Measurements from ENCODE around the gene FUBP1. TPM values are rescaled to one million over a fixed set of nuclear protein-coding genes. Genes with fewer than 3 reads are reported as not detected.
A peak's percentile ranks its signal among the peaks of the same experiment; 100 is the strongest.

FUBP1 gene
- total RNA-seq, 4 donors from 2014 or later, result 48.2 to 86.8 (median 51.1) TPM

GRCh38 chr1:77975907-77976306 lies 3.0 kb downstream of the FUBP1 start:
- Histone ChIP-seq H3K27ac (replicated peaks in 1 of 4) (peak overlapping the region; percentile 89 to 97 (median 95)), H3K9me3 (no peaks in the 10 kb centered on the region), H3K4me3 (peak overlapping the region; percentile 63 to 85 (median 71)), H3K27me3 (no peaks in the 10 kb centered on the region), H3K4me1 (peaks cover 45 to 77% (median 71%) of the 10 kb centered on the region in 4 donors), H3K36me3 (peaks cover 0 to 7% (median 2%) of the 10 kb centered on the region in 4 donors)
- no peak for DNase-seq (ENCODE audit: extremely low spot score)
- TF ChIP-seq POLR2A (IDR thresholded peaks at IDR 0.05; ENCODE audit: low read depth) (no peak), POLR2AphosphoS5 (IDR thresholded peaks at IDR 0.05) (no peak), EP300 (IDR thresholded peaks at IDR 0.05) (no peak), CTCF (IDR thresholded peaks at IDR 0.05) (no peak)
- WGBS, result 35% methylated on average over 2 of the region's 2 CpGs
- intact Hi-C loops (cut with DNase I), result loop anchor here (5.0 kb wide), 1 partner anchor 136 kb away; no protein-coding TSS in a partner anchor

GRCh38 chr1:77975386-77975785 lies 3.5 kb downstream of the FUBP1 start:
- H3K27ac ChIP-seq (replicated peaks in 1 of 4), result peak overlapping the region; percentile 89 to 97 (median 95)
- 17% methylated on average over 4 of the region's 4 CpGs for WGBS
- H3K4me3 ChIP-seq, result peak overlapping the region; percentile 63 to 85 (median 71)
- H3K27me3 ChIP-seq, result no peaks in the 10 kb centered on the region
- peaks cover 50 to 77% (median 71%) of the 10 kb centered on the region in 4 donors for H3K4me1 ChIP-seq
- DNase-seq (ENCODE audit: extremely low spot score), result no peak
- H3K36me3 ChIP-seq, result peaks cover 0 to 7% (median 2%) of the 10 kb centered on the region in 4 donors
- H3K9me3 ChIP-seq, result no peaks in the 10 kb centered on the region
- intact Hi-C loops (cut with DNase I), result loop anchor here (5.0 kb wide), 1 partner anchor 137 kb away; no protein-coding TSS in a partner anchor
- TF ChIP-seq POLR2AphosphoS5 (IDR thresholded peaks at IDR 0.05), result no peak
- no peak for TF ChIP-seq POLR2A (IDR thresholded peaks at IDR 0.05; ENCODE audit: low read depth)
- no peak for TF ChIP-seq EP300 (IDR thresholded peaks at IDR 0.05)
- TF ChIP-seq CTCF (IDR thresholded peaks at IDR 0.05), result no peak

- Histone ChIP-seq H3K27ac (replicated peaks in 1 of 4) (peak overlapping the region in 1 of 4 donors; percentile 10), H3K27me3 (no peaks in the 10 kb centered on the region), H3K4me3 (no peak overlapping the region), H3K9me3 (no peaks in the 10 kb centered on the region), H3K4me1 (peaks cover 54 to 90% (median 83%) of the 10 kb centered on the region in 4 donors), H3K36me3 (peaks cover 0 to 33% (median 23%) of the 10 kb centered on the region in 4 donors)
- 71% methylated on average over 3 of the region's 3 CpGs for WGBS
- no peak for DNase-seq (ENCODE audit: extremely low spot score)
- TF ChIP-seq POLR2AphosphoS5 (IDR thresholded peaks at IDR 0.05), result no peak
- TF ChIP-seq CTCF (IDR thresholded peaks at IDR 0.05), result no peak
- no peak for TF ChIP-seq EP300 (IDR thresholded peaks at IDR 0.05)
- no peak for TF ChIP-seq POLR2A (IDR thresholded peaks at IDR 0.05; ENCODE audit: low read depth)
- intact Hi-C loops (cut with DNase I), result no loop called here
These were observed 6.8 kb downstream of the FUBP1 start for GRCh38 chr1:77972080-77972479.

GRCh38 chr1:77970192-77970591 lies 8.7 kb downstream of the FUBP1 start:
- Histone ChIP-seq H3K27ac (replicated peaks in 1 of 4) (no peak overlapping the region), H3K4me3 (no peak overlapping the region), H3K36me3 (peaks cover 17 to 52% (median 41%) of the 10 kb centered on the region in 4 donors), H3K9me3 (no peaks in the 10 kb centered on the region), H3K4me1 (peaks cover 37 to 72% (median 67%) of the 10 kb centered on the region in 4 donors), H3K27me3 (no peaks in the 10 kb centered on the region)
- DNase-seq (ENCODE audit: extremely low spot score), result no peak
- intact Hi-C loops (cut with DNase I), result no loop called here
- no peak for TF ChIP-seq EP300 (IDR thresholded peaks at IDR 0.05)
- TF ChIP-seq POLR2AphosphoS5 (IDR thresholded peaks at IDR 0.05), result no peak
- TF ChIP-seq POLR2A (IDR thresholded peaks at IDR 0.05; ENCODE audit: low read depth), result no peak
- no peak for TF ChIP-seq CTCF (IDR thresholded peaks at IDR 0.05)
- WGBS, result 53% methylated on average over 1 of the region's 1 CpG

- no peak for TF ChIP-seq POLR2AphosphoS5 (IDR thresholded peaks at IDR 0.05)
- TF ChIP-seq CTCF (IDR thresholded peaks at IDR 0.05), result no peak
- Histone ChIP-seq H3K4me3 (no peak overlapping the region), H3K27ac (replicated peaks in 1 of 4) (no peak overlapping the region), H3K36me3 (peaks cover 47 to 84% (median 78%) of the 10 kb centered on the region in 4 donors), H3K9me3 (no peaks in the 10 kb centered on the region), H3K27me3 (no peaks in the 10 kb centered on the region), H3K4me1 (peaks cover 16 to 35% (median 30%) of the 10 kb centered on the region in 4 donors)
- DNase-seq (ENCODE audit: extremely low spot score), result no peak
- intact Hi-C loops (cut with DNase I), result loop anchor here (5.0 kb wide), 1 partner anchor 44 kb away; no protein-coding TSS in a partner anchor
- WGBS, result 95% methylated on average over 3 of the region's 3 CpGs
These were observed 12.6 kb downstream of the FUBP1 start for GRCh38 chr1:77966291-77966690.

Data from esophagus muscularis mucosa (tissue), 4 donors.